Stimulated activated CD8-positive, alpha-beta memory T cell treated with anti-CD3 and anti-CD28 coated beads, Interleukin-7, amount 100 ng/mL, for 1 hour (primary cell): ENCODE data around the gene CIITA.

ENCODE experiments used
- DNase-seq, 2 donors: peaks; one replicate each; pipeline ENCODE4 v3.0.0-alpha.2; 2020; ENCODE audit warnings: low read depth in 2 of 2

Gene CIITA

DNA sequence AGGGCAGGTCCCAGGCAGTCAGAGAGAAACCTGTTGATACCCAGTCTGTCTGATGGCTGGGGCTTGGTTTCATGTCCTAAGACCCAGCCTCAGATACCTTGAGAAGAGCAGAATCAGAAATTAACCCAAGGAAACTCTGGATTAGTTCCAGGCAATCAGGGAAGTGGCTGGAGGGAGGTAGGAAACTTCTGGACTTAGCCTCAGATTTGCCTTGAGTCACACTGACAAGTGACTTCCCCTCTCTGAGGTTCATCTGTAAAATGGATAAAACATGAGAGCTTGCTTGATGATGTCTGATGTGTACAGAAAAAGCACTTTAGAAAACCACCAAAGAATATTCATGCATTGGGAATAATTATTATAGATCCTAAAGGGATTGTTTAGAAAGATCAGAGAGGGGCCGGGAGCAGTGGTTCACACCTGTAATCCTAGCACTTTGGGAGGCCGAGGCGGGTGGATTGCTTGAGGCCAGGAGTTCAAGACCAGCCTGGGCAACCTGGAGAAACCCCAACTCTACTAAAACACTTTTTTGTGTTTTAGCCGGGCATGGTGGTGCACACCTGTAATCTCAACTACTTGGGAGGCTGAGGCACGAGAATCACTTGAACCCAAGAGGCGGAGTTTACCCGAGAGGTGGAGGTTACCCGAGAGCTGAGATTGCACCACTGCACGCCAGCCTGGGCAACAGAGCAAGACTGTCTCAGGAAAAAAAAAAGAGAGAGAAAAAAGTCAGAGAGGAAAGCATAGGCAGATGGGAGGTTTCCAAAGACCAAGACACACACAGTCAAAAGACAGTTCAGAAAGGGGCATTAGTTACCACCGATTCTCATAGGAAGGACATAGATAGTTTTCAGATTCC is 3.8 kb downstream of the CIITA start:
- DNase-seq: no peak

DNA sequence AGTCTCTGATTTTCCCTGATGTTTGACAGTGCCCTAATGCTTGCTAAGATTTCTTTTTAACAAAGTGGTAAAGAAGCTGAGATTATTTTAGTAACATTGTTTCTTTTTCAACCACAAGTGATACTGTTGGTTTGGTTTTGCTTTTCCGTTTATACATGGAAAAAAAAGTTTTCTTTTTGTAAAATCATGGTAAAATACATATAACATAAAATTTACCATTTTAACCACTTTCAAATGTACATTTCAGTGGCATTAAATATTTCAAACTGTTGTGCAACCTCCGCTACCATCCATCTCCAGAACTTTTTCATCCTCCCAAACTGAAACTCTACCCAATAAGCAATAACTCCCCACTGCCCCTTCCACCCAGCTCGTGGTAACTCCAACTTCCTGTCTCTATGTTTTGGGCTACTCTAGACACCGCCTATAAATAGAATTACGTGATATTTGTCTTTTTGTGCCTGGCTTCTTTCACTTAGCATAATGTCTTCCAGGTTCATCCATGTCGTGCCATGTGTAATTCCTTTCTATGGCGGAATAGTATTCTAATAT is 4.6 kb downstream of the CIITA start:
- no peak for DNase-seq

GRCh38 chr16:10883004-10883403 is 6.0 kb downstream of the CIITA start:
- no peak for DNase-seq

DNA sequence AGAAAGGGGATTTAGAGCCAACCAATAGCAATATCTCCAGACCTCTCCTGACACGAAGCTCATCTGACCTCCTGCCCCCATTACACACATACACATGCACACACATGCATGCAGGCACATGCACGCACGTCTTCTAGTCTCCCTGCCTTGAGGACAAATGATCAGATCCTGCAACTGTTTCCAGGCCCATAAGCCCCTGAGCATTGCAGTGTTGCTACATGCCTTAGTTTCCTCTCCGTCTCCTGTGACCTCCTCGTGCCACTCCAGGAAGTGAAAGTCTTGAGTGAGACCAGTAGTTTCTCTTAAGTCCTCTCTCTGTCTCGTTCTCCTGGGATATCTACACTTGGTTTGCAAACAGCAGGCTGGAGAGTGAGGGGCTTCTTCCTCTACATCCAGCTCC is 8.2 kb downstream of the CIITA start:
- DNase-seq: no peak

DNA sequence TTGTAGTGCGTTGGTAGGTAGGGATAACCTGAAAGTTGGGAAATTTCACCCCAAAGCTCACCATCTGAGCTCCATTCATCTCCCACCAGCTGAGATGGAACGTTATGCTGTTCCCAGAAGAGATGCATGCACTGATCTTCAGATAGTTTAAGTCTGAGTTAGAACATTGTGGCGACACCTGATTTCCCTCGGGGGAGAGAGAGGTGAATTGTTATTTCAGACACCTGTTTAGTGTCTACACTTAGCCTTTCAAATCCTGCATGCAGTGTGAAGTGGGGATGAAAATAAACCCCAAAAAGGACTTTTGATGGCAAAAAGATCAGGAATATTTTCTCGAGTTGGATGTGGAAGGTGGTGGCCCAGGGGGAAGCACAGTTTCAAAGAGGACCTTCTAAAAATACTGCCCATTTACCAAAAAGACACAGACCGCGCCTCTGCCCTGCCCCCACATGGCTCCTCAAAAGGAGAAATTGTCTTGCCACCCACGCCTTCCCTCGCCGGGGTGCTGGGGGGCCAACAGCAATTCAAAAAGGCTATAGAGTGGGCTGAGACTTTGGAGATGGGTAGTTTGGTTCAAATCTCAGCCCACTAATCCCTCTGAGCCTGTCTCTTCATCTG is 11.4 kb downstream of the CIITA start:
- no peak for DNase-seq

GRCh38 chr16:10889855-10890254 is 12.9 kb downstream of the CIITA start:
- DNase-seq: no peak

DNA sequence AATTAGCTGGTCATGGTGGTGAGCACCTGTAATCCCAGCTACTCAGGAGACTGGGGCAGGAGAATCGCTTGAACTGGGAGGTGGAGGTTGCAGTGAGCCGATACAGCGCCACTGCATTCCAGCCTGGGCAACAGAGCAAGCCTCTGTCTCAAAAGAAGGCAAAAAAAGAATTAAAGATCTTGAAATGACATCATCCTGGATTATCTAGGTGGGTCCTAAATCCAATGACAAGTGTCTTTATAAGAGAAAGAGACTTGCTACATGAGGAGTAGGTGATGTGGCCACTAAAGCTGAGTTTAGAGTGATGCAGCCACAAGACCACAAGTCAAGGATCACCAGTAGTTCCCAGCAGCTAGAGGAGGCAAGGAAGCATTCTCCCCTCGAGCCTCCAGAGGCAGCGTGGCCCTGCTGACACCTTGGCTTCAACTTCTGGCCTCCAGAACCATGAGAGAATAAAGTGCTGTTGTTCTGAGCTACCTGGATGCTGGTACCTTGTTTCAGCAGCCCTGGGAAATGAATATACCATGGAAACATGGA is 15.8 kb downstream of the CIITA start:
- no peak for DNase-seq

DNA sequence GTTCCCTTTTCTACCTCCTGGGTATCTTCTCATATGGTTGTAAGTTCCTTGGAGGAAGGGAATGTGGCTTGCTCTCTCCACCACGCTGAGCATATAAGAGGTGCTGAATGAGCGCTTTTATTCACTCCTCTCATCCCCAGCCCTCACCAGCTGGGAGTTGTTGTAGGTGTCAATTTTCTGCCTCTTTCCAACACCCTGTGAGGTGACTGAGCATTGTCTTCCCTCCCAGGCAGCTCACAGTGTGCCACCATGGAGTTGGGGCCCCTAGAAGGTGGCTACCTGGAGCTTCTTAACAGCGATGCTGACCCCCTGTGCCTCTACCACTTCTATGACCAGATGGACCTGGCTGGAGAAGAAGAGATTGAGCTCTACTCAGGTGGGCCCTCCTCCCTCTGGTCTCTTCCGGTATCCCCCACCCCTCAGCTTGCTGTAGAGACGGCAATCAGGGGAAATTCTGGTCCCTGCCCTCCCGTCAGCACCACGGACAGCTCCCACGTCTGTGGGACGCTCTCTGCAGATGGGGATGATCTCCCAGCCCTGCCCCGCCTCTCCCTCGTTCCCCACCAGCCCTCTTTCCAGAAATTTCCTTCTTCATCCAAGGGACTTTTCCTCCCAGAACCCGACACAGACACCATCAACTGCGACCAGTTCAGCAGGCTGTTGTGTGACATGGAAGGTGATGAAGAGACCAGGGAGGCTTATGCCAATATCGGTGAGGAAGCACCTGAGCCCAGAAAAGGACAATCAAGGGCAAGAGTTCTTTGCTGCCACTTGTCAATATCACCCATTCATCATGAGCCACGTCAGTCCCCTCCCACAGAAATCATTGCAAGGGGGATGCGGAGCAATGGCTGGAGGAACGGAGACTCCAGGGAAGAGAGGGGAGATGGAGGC is 18.3 kb downstream of the CIITA start:
- no peak for DNase-seq

GRCh38 chr16:10896165-10896564 is 19.2 kb downstream of the CIITA start:
- no peak for DNase-seq

DNA sequence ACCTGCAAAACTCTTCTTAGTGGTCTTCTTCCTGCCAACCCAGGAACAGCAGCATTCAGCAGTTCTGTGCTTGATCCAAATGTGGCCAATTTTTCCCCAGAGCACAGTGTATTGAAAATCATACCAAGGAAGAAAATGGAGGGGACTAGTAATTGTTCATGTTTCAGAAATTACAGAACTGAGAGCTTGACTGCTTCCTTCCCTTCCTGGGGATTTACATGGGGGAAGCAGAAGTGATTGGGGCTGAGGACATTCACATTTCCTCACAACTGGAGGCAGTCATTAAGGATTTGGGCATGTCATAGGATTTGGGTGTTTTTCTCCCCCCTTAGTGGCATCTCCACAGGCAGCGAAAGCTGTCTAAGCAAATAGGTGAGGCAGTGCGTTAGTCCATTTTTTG is 19.7 kb downstream of the CIITA start:
- no peak for DNase-seq

- DNase-seq: no peak
Measured at GRCh38 chr16:10897134-10897533, 20.1 kb downstream of the CIITA start.

GRCh38 chr16:10902999-10903398 is 26.0 kb downstream of the CIITA start:
- no peak for DNase-seq

DNA sequence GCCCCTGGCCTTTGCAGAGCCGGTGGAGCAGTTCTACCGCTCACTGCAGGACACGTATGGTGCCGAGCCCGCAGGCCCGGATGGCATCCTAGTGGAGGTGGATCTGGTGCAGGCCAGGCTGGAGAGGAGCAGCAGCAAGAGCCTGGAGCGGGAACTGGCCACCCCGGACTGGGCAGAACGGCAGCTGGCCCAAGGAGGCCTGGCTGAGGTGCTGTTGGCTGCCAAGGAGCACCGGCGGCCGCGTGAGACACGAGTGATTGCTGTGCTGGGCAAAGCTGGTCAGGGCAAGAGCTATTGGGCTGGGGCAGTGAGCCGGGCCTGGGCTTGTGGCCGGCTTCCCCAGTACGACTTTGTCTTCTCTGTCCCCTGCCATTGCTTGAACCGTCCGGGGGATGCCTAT is 29.5 kb downstream of the CIITA start:
- DNase-seq: no peak

DNA sequence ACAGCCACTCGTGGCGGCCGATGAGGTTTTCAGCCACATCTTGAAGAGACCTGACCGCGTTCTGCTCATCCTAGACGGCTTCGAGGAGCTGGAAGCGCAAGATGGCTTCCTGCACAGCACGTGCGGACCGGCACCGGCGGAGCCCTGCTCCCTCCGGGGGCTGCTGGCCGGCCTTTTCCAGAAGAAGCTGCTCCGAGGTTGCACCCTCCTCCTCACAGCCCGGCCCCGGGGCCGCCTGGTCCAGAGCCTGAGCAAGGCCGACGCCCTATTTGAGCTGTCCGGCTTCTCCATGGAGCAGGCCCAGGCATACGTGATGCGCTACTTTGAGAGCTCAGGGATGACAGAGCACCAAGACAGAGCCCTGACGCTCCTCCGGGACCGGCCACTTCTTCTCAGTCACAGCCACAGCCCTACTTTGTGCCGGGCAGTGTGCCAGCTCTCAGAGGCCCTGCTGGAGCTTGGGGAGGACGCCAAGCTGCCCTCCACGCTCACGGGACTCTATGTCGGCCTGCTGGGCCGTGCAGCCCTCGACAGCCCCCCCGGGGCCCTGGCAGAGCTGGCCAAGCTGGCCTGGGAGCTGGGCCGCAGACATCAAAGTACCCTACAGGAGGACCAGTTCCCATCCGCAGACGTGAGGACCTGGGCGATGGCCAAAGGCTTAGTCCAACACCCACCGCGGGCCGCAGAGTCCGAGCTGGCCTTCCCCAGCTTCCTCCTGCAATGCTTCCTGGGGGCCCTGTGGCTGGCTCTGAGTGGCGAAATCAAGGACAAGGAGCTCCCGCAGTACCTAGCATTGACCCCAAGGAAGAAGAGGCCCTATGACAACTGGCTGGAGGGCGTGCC is 30.1 kb downstream of the CIITA start:
- DNase-seq: no peak

- no peak for DNase-seq
Measured at GRCh38 chr16:10907757-10908045, 30.7 kb downstream of the CIITA start.

DNA sequence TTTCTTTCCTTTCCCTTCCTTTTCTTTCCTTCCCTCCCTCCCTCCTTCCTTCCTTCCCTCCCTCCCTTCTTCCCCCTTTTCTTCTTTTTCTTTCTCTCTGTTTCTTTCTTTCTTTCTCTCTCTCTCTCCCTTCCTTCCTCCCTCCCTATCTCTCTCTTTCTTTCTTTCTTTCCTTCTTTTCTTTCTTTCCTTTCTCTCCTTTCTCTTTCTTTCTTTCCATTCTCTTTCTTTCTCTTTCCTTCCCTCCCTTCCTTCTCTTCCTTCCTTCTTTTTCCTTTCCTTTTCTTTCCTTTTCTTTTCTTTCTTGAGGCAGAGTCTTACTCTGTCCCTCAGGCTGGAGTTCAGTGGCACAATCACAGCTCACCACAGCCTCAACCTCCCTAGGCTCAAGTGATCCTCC is 34.3 kb downstream of the CIITA start:
- DNase-seq: no peak

- DNase-seq: no peak
Measured at GRCh38 chr16:10916534-10916933, 39.5 kb downstream of the CIITA start.

DNA sequence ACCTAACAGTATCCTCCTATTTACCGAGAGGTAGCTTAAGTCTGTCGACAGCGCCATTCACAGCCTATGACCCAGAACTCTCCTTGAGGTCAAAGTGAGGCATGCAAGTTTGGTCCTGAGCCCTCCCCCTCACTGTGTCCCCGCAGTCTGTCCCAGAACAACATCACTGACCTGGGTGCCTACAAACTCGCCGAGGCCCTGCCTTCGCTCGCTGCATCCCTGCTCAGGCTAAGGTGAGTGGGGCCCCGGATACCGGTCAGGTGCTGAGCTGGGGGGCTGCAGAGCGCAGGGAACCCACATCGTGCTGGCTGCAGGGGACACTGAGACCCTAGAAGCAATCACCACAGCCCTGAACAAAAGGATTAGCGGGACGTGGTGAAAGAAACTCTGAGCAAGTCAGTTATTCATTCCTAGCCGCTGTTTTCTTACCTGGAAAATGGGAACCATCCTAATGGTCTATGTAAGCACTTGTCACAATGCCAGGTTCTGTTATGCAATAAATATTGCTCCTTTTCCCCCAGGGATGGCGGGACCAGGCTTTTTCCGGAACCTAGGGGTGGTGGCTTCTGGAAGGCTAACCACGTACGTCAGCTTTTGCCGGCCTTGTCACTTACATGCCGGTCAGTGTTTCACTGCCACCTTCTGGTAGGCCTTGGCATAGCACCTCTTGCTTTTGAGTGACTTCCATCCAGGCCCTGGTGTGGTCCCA is 41.4 kb downstream of the CIITA start:
- peak; percentile 52 to 67 for DNase-seq

GRCh38 chr16:10919003-10919351 is 42.0 kb downstream of the CIITA start:
- DNase-seq: no peak

- DNase-seq: no peak
Measured at GRCh38 chr16:10920726-10921427, 43.9 kb downstream of the CIITA start.
